DND-41 (cell line): ENCODE measurements around the gene ZNF619.
A peak's percentile ranks its signal among the peaks of the same experiment; 100 is the strongest.

Experiments used
- ATAC-seq: fragments of 200-7000 bp; cut with Tn5 transposase; 3 replicates; pipeline ENCODE4 v1.9.1; 2021; ENCODE audit warnings: low read depth; ENCODE audit not compliant: insufficient read depth
- DNase-seq: peaks from one replicate; pipeline ENCODE4 v3.0.0-alpha.2; 2020
- H2AFZ ChIP-seq: 2 replicates; pipeline ENCODE4 v1.6.0; 2012; ENCODE audit warnings: low read depth, low read length
- H3K27ac ChIP-seq: 2 replicates; pipeline ENCODE4 v1.5.1; 2012; ENCODE audit warnings: low read length, inconsistent platforms
- H3K27me3 ChIP-seq: fragments of 200-600 bp; sonication (generic); 2 replicates; pipeline ENCODE4 v1.6.0; 2012; ENCODE audit warnings: low read length, mild to moderate bottlenecking, inconsistent platforms; ENCODE audit not compliant: insufficient read depth, poor library complexity
- H3K36me3 ChIP-seq: 2 replicates; pipeline ENCODE4 v1.5.1; 2012; ENCODE audit warnings: low read length, inconsistent platforms; ENCODE audit not compliant: insufficient read depth
- H3K4me1 ChIP-seq: 2 replicates; pipeline ENCODE4 v1.5.1; 2012; ENCODE audit warnings: mild to moderate bottlenecking, low read length; ENCODE audit not compliant: insufficient read depth
- H3K4me2 ChIP-seq: 2 replicates; pipeline ENCODE4 v1.6.0; 2012; ENCODE audit warnings: mild to moderate bottlenecking, moderate library complexity, low read length, inconsistent platforms; ENCODE audit not compliant: insufficient read depth
- H3K4me3 ChIP-seq, 2 experiments: fragments of 200-600 bp in 1 of 2; shearing (Covaris generic) in 1 of 2; 2 replicates each; pipeline ENCODE4 v1.5.1; 2012 to 2016; ENCODE audit warnings: inconsistent platforms in 2 of 2, low read length in 2 of 2, mild to moderate bottlenecking in 2 of 2, low read depth in 1 of 2, moderate library complexity in 1 of 2
- H3K79me2 ChIP-seq: 2 replicates; pipeline ENCODE4 v1.6.0; 2012; ENCODE audit warnings: low read length, inconsistent platforms; ENCODE audit not compliant: insufficient read depth
- H3K9ac ChIP-seq: 2 replicates; pipeline ENCODE4 v1.6.0; 2012; ENCODE audit warnings: low read depth, mild to moderate bottlenecking, inconsistent platforms, low read length, moderate library complexity
- H3K9me3 ChIP-seq: 2 replicates; pipeline ENCODE4 v1.5.1; 2012; ENCODE audit warnings: low read length, moderate library complexity, mild to moderate bottlenecking, inconsistent platforms; ENCODE audit not compliant: insufficient read depth, severe bottlenecking
- H4K20me1 ChIP-seq: 2 replicates; pipeline ENCODE4 v1.6.0; 2012; ENCODE audit warnings: low read length; ENCODE audit not compliant: insufficient read depth
- EZH2 ChIP-seq: IDR thresholded peaks from 3 replicates; pipeline ENCODE4 v1.6.1; 2012; ENCODE audit warnings: borderline replicate concordance, low read depth, mild to moderate bottlenecking, moderate library complexity, low read length, inconsistent platforms; ENCODE audit not compliant: severe bottlenecking
- TF ChIP-seq, protein P1 (sequence below): IDR thresholded peaks from 2 replicates; pipeline ENCODE4 v1.5.1; 2012; ENCODE audit warnings: borderline replicate concordance, low read length, moderate library complexity, mild to moderate bottlenecking; ENCODE audit not compliant: poor library complexity, severe bottlenecking; ENCODE audit errors: extremely low read depth

Gene ZNF619

DNA sequence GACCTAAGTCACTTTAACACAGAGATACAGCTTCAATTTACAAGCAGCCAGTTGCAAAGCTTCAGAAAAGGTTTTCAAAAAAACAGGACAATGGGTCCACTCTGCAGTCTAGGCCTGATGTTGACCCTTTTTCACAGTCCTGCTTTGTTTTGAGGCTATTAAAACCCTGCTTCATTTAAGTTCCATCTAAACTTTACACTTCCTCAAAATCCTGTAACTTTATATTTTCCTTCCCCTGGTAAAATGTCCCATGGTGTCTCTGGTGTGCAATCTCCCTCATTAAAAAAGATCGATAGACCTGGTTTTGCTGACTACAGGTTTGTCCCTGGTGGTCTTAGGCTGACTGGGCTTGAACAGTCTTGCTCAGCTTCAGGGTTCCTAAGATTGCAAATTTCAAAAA is 24.9 kb upstream of the ZNF619 start:
- no peak for DNase-seq
- no peaks in the 10 kb centered on the region for H3K27me3 ChIP-seq
- H3K9me3 ChIP-seq = no peaks in the 10 kb centered on the region
- H2AFZ ChIP-seq = peak overlapping the region; percentile 96
- peak overlapping the region; percentile 48 to 90; a peak in 3 of 4 replicates for H3K4me3 ChIP-seq
- peak overlapping the region; percentile 96 for H3K4me2 ChIP-seq
- H3K27ac ChIP-seq = peak overlapping the region; percentile 83; the same call in 1 of the 2 replicates
- no peaks in the 10 kb centered on the region for H4K20me1 ChIP-seq
- peaks cover 15% of the 10 kb centered on the region for H3K79me2 ChIP-seq
- ATAC-seq = no peak
- no peaks in the 10 kb centered on the region for H3K36me3 ChIP-seq
- peaks cover 37% of the 10 kb centered on the region for H3K4me1 ChIP-seq
- TF ChIP-seq, protein P1, sequence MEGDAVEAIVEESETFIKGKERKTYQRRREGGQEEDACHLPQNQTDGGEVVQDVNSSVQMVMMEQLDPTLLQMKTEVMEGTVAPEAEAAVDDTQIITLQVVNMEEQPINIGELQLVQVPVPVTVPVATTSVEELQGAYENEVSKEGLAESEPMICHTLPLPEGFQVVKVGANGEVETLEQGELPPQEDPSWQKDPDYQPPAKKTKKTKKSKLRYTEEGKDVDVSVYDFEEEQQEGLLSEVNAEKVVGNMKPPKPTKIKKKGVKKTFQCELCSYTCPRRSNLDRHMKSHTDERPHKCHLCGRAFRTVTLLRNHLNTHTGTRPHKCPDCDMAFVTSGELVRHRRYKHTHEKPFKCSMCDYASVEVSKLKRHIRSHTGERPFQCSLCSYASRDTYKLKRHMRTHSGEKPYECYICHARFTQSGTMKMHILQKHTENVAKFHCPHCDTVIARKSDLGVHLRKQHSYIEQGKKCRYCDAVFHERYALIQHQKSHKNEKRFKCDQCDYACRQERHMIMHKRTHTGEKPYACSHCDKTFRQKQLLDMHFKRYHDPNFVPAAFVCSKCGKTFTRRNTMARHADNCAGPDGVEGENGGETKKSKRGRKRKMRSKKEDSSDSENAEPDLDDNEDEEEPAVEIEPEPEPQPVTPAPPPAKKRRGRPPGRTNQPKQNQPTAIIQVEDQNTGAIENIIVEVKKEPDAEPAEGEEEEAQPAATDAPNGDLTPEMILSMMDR = no peak
- TF ChIP-seq EZH2 = no peak
- peak overlapping the region; percentile 72 for H3K9ac ChIP-seq

DNA sequence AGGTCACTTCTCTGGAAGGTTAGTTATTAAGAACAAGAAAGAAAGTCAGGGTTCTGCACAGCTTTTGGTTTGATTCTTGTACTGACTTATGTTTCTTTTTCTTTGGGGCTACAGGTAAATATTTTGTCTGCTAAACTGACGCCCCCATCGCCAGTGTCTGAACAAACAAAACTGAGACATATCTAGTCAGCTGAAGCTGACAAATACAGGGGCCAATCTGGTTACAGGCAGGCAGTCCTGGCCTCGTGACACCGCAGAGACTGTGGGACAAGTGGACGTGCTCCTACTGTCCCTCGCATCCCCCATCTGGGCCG is 24.4 kb upstream of the ZNF619 start:
- peaks cover 2% of the 10 kb centered on the region for H4K20me1 ChIP-seq
- H3K4me3 ChIP-seq = peak overlapping the region; percentile 48 to 90
- H3K4me1 ChIP-seq = peaks cover 37% of the 10 kb centered on the region
- peak overlapping the region; percentile 96 for H3K4me2 ChIP-seq
- H3K9me3 ChIP-seq = no peaks in the 10 kb centered on the region
- H3K27me3 ChIP-seq = no peaks in the 10 kb centered on the region
- DNase-seq (no peak), ATAC-seq (no peak)
- peaks cover 20% of the 10 kb centered on the region for H3K79me2 ChIP-seq
- H3K36me3 ChIP-seq = peaks cover 3% of the 10 kb centered on the region; the same call in 1 of the 2 replicates
- peak overlapping the region; percentile 72 for H3K9ac ChIP-seq
- TF ChIP-seq, protein P1 = no peak
- no peak for TF ChIP-seq EZH2
- peak overlapping the region; percentile 96 for H2AFZ ChIP-seq
- peak overlapping the region; percentile 83 for H3K27ac ChIP-seq

DNA sequence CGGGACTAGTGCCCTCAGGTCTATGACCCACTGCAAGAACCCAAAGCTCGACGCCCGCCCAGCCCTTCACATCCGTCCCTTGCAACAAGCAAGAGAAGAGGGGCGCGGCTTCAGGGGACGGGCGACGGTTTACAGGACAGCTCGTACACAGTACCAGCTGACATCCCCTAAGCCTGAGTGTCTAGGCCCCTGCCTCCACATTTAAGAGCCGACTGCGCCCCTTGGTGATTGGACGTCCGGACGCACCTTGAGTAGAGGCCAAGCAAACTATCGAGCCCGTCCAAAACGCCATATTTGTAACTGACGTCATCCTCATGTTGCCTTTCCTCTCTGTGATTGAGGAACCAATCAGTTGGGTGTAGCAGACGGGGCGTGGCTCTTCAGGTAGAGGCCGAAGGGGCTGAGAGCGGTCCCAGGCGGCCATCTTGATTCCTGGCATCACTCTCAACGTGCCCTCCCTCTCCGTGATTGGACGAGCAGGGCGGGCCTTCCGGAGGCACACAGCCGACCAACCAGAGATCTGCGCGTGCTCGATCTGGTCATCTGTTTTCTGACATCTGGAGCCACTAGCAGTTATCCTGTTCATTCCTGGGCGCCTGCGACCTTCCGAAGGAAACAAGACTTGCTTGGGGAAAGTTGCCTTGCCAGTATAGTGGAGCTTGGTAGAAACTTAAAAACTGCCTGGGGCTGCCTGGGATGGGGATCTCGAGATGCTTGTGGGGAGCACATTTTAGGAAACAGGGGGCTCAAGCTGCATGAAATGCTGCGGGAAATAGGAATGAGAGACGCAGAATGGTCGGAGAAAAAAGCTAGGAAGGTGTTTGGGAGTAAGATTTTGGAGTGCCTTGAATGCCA is 23.8 kb upstream of the ZNF619 start:
- Histone ChIP-seq H3K4me2 (peak overlapping the region; percentile 96), H3K27ac (peak overlapping the region; percentile 83), H3K27me3 (no peaks in the 10 kb centered on the region), H3K4me3 (peak overlapping the region; percentile 48 to 90), H3K36me3 (peaks cover 9% of the 10 kb centered on the region), H3K9me3 (no peaks in the 10 kb centered on the region), H3K4me1 (peaks cover 40% of the 10 kb centered on the region), H4K20me1 (peaks cover 8% of the 10 kb centered on the region), H3K9ac (peak overlapping the region; percentile 72), H3K79me2 (peaks cover 26% of the 10 kb centered on the region), H2AFZ (peak overlapping the region; percentile 96)
- DNase-seq = peak; percentile 98
- no peak for TF ChIP-seq EZH2
- TF ChIP-seq, protein P1 = no peak
- ATAC-seq = peak; percentile 92
